NOMO-1 (cell line): ENCODE measurements around the gene PLXNA3.

Source experiments
- DNase-seq, 2 experiments: peaks; one replicate each; lab custom pipeline; 2025; ENCODE audit not compliant: unreplicated experiment in 2 of 2; lab: John Stamatoyannopoulos, UW

PLXNA3 gene

DNA sequence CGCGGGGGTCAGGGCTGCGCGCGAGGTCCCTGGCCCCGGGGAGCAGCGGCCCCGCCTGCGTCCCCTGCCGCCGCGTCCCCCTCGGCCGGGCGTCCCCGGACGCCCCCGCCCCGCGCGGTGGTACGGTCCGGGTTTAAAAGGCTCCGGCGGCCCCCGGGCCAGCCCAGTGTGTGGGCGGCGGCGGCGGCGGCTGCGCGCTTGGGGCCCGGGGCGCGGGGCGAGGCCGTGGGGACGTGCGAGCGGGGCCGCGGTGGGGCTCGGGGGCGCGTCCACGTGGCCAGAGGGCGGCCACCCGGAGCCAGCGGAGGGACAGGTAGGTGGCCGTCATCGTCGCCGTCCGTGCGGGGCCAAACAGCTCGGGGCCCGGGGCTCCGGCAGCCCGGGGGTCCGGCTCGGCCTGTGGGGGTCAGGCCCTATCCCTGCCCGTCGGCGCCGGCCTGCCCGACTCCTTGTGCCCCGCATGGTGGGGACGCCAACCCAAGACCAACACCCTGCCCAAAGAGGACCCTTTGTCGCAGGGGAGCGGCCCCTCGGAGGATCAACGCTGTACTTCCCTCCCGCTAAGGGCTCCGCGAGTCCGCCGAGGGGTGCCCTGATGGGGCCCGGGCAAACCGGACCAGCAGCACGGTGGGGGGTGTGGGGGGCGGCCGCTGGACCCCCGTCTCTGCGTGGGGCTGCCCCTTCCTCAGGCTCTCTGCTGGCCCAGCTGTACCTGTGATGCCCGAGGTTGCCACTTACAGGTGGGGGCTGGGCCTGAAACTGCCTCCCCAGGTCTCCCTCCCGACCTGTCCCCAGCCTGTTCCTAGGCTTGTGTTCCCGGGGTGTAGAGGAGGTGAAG lies at the start of gene PLXNA3:
Gene PLXNA3 (plus strand): TSS at position 166 of the 838 bp plus-strand sequence. CDS start 1,903 bp downstream, outside the sequence.
- DNase-seq: no peak

DNA sequence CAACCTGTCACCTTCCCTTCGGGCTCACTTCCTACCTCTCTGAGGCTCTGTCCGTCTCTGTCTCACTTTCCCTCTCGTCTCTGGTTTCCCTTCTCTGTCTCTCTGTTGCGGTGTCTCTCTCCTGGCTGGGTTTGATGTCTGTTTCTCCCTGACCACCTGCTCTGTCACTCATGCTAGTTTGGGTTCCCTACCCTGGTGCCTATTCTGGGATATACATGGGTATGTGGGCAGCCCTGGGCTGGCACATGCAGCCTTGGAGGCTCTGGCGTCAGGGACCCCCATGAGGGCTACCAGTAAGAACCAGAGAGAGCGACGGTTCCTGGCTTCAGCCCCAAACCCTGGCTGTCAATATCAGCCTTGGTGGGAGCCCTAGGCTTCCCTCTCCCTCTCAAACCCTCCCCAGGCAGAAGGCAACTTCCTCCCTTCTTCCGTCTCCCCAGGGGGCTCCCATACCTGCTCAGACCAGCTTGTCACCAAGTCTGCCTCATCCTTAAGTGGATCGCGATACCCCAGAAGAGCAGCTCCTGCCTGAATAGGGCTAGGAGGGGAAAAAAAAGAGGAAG lies 49.3 kb upstream of the PLXNA3 start:
- DNase-seq: no peak

DNA sequence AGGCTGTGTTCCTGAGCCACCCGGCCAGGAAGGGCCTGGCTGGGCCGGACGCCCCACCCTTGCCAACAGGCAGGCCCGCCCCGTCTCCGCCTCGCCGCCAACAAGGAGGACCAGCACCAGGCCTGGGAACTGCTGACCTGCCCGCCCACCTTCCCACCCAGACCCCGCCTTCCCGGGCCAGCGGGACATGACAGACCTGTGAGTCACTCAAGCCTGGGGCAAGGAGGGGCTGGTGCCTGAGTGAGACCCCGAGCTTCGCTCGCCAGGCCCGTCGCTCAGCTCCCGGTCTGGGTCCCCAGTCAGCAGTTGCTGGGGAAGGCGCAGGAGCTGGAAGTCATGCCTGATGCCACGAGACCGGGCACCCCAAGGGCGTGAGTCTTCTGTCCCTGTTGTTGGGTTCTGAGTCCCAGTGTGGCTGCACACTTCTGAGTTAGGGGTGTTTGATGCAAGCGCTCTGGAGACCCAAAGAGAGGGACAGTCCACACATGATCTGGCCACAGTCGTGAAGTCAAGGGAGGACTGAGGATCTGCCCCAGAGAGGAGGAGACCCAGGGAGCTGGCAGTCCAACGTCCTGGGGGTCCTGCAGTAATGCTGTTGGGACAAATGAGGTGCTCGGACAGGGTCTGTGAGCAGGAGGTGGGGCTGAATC lies 48.7 kb upstream of the PLXNA3 start, which contains the start of gene DNASE1L1:
Gene DNASE1L1 (minus strand): TSS at position 33 of the 650 bp plus-strand sequence. CDS start 3,686 bp downstream, outside the sequence.
- peak; percentile 66 to 67 for DNase-seq

DNA sequence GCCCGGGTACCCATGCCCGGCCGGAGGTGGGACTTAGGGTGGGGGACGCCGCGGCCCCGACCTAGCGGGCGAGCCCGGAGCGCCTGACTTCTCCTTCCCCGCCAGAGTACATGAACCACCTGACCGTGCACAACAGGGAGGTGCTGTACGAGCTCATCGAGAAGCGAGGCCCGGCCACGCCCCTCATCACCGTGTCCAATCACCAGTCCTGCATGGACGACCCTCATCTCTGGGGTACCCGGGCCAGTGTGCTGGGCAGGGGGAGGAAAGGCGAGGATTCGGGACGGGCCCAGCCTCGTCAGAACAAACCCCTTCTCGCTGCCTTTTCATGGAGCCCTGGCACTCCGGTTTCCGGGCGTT lies 46.1 kb upstream of the PLXNA3 start:
- peak; percentile 7 to 8 for DNase-seq

DNA sequence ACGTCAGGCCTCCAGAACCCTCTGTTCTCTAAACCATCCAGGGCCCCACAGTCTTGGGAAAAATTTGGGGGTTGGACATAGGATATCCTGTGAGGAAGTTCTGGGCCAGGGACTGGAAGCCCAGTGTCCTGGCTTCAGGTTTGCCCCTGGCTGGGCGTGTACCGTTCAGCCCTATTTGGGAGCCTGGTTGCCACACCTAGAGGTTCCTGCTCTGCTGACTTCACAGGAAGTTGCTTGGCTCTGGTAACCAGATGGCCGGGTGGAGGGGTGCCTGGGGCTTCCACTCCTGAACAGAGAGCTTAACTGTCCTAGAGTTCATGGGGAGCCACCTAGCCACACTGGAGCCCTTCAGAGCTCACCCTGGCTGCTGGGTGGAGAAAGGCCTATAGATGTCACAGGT lies 45.6 kb upstream of the PLXNA3 start:
- DNase-seq: peak; percentile 42 to 46

DNA sequence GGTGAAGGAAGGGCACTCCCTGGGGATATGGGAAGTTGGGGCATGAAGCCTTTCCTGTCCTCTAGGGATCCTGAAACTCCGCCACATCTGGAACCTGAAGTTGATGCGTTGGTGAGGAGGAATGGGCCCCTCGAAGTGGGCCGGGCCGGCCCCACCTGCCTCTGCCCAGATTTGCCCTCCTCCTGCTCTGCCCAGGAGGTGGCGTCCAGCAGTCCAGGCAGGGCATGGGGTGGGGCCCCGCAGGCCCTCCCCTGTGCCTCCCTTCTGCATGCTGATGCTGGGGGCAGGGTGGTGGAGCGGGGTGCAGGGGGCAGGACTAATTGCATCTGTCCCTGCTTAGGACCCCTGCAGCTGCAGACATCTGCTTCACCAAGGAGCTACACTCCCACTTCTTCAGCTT lies 44.9 kb upstream of the PLXNA3 start:
- DNase-seq: no peak

DNA sequence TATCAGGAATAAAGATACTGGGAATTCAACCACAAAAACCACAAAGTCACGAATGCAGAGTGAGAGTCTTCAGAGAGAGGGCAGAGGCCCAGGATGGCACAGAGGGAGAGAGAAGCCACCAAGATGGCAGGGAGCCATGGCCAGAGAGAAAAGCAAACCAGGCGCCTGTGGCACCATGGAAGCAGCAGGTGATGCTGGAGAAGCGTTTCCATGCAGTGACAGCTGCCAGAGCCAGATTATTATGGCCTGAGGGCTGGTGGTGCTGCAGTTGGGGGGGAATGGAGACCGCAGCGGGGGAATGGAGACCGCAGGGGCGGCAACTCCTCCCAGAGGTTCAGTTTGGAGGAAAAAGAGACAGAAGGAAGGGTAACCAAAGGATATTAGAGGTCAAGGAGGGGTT lies 40.9 kb upstream of the PLXNA3 start:
- no peak for DNase-seq

DNA sequence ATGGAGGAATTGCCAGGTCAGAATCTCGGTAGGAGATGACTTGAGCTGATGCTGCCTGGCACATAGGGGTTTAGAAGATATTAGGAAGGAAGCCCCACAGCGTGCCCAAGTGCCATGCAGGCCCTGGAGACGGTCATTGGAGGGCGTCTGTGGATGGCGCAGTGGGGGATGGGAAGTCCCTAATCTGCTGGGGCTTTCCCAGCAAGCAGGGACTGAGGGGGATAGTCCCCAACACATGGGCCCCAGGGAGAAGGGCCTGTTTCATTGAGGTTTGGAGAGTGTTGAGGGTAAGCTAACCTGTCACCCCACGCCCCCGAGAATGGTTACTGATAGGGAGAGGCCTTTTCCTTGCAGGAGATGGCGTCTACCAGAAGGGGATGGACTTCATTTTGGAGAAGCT lies 38.9 kb upstream of the PLXNA3 start:
- no peak for DNase-seq

DNA sequence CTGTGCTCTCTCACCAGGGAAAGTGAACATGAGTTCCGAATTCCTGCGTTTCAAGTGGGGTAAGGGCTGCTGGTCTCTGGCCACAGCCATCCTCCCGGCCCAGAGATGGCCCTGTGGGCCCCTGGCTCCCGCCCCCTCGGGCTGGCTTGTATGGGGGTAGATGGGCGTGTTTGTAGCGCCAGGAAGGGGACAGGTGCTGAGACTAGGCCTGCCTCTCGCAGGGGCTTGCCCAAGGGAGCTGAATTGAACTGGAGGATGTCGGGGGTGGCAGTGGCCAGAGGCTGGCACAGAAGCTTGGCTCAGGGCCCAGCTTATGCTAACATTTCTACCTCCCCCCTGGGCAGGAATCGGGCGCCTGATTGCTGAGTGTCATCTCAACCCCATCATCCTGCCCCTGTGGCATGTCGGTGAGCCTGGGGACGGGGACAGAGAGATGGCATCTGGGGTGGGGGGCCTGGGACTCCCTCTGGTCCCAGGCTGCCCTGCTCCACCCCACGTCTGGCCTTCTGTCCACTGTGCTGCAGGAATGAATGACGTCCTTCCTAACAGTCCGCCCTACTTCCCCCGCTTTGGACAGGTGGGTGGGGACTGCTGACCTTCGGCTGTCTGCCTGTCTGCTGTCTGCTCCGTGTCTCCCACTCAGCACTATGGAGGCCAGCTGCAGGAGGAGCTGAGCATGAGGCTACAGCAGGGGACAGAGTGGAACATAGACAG lies 38.2 kb upstream of the PLXNA3 start:
- no peak for DNase-seq

DNA sequence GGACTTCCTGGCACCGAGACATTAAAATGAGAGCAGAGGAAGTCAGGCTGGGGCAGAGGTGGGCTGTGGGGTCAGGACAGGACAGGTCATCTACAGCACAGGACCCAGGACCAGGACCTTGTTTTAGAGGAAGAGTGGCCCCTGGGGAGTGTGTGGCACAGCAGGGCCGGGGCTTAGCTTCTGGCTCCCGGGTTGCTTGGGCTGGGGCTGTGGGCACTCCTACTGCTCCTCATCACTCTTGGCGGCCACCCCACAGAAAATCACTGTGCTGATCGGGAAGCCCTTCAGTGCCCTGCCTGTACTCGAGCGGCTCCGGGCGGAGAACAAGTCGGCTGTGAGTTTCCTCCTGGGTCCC lies 37.7 kb upstream of the PLXNA3 start:
- DNase-seq: no peak

DNA sequence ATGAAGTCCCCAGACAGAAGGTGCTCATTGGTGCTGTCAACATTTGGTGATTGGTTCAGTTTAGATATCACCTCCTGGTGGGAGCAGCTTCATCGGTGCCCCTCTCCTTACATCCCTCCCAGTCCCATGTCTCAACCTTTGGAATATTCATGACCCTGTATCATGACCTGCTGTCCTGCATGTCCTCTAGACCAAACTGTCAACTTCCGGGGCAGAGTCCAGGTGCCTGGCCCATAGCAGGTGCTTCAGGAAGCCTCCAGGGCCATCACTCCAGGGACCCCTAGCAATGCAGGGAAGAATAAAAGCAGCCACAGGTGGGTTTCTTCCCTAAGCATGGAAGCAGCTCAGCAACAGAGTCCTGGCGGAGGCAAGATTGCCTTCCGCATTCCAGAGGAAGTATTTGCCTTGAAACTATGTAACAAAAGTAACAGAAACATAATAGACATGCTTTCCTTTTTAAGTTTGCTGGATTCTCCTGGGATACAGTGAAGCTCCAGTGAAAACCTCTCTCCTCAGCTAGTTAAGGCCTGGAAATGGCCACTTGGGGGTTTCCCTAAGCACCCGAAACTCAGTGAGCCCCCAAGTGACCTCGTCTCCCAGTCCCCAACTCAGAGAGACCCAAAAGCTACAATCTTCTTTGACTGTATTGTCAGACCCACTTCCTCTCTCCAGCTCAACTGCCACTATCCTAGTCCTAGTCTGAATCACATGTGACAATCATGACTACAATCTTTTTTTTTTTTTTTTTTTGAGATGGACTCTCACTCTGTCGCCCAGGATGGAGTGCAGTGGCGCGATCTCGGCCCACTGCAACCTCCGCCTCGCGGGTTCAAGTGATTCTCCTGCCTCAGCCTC lies 30.9 kb upstream of the PLXNA3 start:
- peak; percentile 9 to 25 for DNase-seq

DNA sequence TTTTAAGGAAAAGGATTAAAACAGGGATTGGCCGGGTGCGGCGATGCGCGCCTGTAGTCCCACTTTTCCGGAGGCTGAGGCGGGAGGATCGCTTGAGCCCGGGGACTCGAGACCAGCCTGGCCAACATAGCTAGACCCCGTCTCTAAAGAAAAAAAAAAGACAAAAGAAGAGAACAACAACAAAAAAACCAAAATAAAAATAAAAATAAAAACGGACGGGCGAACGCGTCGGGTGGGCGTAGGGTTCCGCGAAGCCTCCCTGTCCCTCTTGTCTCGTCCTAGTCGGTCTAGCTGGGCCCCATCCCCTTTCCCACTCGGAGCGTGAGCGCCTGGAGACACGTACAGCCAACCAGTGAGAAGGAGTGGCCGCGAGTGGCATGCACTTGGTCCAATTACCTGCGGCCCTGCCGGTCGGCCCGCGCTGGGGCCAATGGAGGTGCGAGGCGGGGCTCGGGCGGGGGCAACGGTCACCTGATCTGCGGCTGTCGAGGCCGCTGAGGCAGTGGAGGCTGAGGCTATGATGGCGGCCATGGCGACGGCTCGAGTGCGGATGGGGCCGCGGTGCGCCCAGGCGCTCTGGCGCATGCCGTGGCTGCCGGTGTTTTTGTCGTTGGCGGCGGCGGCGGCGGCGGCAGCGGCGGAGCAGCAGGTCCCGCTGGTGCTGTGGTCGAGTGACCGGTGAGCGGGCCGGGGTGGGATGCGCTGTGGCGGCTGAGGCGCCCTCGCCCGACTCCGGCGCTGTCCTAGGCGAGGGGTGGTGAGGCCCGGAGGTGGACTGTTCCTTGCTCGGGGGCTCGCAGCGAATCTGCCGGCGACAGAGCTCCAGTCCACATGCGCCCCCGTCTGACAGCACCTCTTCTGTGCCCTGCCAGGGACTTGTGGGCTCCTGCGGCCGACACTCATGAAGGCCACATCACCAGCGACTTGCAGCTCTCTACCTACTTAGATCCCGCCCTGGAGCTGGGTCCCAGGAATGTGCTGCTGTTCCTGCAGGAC lies 29.6 kb upstream of the PLXNA3 start, which contains the start of gene ATP6AP1:
Gene ATP6AP1 (plus strand): TSS at position 502 of the 996 bp plus-strand sequence. CDS start 16 bp downstream, at position 518.
- peak; percentile 83 to 93 for DNase-seq

DNA sequence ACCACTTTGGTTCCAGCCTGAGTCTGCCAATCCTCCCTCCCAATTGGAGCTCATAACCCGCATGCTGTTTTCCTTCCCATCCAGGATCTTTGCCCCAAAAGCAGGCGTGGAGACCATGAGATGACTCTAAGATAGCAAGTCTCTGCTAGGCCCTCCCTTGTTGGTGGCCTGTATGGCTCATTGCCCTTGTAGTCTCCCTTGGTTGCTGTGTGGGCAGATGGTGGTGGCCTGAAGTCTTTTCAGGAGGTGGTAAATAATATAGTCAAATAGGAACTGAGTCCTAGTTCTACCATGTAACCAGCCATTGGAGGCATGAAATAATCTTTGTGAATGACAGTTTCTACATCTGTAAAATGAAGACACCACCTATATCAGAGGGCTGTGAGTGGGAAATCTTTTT lies 28.4 kb upstream of the PLXNA3 start:
- no peak for DNase-seq

DNA sequence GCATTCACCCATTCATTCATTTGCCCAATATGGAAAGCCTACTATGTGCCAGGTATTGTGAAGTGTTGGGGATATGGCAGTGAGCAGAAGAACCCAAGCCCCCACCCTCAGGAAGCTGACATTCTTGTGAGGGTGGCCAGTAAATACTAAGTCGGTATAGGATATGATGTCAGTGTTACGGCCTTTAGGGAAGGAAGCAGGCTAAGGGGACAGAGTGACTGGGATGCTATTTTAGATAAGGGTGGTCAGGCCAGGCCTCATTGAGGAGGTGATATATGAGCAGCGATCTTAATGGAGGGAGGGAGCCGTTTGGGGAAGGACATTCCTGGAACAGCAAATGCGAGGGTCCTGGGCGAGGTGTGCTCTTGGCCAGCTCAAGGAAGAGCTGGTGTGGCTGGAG lies 27.6 kb upstream of the PLXNA3 start:
- no peak for DNase-seq

DNA sequence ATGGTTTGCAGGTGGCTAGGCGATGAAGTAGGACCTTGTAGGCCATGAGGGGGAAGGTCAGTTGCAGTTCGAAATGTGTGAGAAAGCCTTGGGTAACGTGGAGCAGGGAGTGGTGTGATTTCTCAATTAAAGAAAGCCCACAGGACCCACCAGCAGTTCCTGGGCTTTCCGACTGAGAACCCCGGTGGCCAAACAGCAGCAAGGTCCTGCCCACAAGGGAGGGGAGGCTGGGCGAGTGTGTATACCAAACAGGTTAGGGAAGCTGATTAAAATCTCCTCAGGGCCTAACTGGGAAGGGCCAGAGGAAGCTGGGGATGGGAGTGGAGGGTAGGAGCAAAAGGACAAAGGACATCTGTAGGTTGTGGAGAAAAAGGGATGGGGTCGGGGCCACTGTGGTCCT lies 27.2 kb upstream of the PLXNA3 start:
- peak in 1 of 2 experiments; percentile 9 for DNase-seq

DNA sequence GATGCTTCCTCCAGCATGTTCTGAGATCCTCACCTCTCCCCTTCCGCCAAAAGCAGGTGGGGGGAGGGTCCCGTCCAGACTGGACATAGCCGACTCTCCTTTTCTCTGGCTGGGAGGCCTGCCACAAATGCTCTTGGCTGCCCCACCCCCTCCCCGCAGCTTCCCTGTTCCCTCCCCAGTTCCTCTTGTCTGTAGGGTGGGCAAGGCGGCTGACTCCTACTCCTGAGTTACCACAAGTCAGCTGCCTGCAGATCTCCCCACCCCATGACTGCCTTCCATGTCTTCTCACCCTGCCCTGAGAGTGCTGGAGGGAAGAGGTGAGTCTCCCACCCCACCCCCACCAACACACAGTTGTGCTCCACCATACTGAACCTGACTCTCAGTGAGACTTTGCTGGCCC lies 26.7 kb upstream of the PLXNA3 start:
- DNase-seq: peak in 1 of 2 experiments; percentile 6

DNA sequence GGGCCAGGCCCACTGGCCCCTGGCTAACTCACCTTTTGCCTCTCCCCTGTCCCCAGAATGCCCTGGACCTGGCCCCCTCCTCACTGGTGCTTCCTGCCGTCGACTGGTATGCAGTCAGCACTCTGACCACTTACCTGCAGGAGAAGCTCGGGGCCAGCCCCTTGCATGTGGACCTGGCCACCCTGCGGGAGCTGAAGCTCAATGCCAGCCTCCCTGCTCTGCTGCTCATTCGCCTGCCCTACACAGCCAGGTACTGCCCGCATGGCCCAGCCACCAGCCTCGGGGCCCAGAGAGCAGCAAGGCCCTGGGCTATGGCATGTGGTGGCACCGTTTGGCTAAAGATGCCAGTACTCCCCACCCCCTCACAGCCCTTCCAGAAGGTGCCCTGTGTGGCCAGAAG lies 25.9 kb upstream of the PLXNA3 start:
- no peak for DNase-seq

DNA sequence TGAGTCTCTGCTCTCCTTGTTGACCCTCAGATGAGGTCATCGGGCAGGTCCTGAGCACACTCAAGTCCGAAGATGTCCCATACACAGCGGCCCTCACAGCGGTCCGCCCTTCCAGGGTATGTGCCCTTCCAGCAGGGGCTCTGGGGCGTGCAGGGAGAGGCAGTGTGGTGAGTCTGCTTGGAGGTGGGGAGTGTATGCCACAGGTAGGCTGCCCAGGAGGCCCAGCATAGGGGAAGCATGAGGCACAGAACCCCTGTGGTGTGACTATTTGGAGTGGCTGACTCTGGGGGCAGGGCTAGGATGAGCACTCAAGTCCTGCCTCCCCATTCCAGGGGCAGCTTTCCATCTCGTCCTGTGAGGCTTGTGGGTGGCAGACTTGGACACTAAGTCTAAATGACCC lies 24.5 kb upstream of the PLXNA3 start:
- DNase-seq: no peak
